Sigmoid colon (tissue), 7 donors: Measurements from ENCODE around the gene CLN3. TPM values are rescaled to one million over a fixed set of nuclear protein-coding genes. Genes with fewer than 3 reads are reported as not detected.
"Not testable (repeated sequence)": the region's sequence is repeated elsewhere in the genome, so short reads cannot be mapped to it uniquely, and the experiment has no call there.

Experiments used
- DNase-seq: peaks from one replicate; pipeline ENCODE4 v3.0.0-alpha.2; 2019
- H3K27ac ChIP-seq, 4 donors: fragments of 200-600 bp; sonication (generic); one replicate each; pipeline ENCODE4 v1.5.1; 2016 to 2019; ENCODE audit warnings: mild to moderate bottlenecking in 1 of 4
- H3K27me3 ChIP-seq, 3 donors: fragments of 200-600 bp; sonication (generic); one replicate each; pipeline ENCODE4 v1.5.1; 2019; ENCODE audit warnings: mild to moderate bottlenecking in 1 of 3
- H3K36me3 ChIP-seq, 4 donors: fragments of 200-600 bp; sonication (generic); one replicate each; pipeline ENCODE4 v1.5.1; 2016 to 2019
- H3K4me1 ChIP-seq, 4 donors: fragments of 200-600 bp; sonication (generic); one replicate each; pipeline ENCODE4 v1.5.1; 2017 to 2019
- H3K4me3 ChIP-seq, 4 donors: fragments of 200-600 bp; sonication (generic); one replicate each; pipeline ENCODE4 v1.5.1; 2017 to 2019; ENCODE audit warnings: mild to moderate bottlenecking in 2 of 4, moderate library complexity in 1 of 4
- H3K9me3 ChIP-seq, 4 donors: fragments of 200-600 bp in 3 of 4; sonication (generic) in 3 of 4; one replicate each; pipeline versions ENCODE4 v1.5.1 to v1.6.1; 2013 to 2019
- CTCF ChIP-seq, 4 experiments: fragments of 450-650 bp in 3 of 4; fragments of 200-600 bp in 1 of 4; IDR thresholded peaks; one replicate each; pipeline ENCODE4 v1.5.1; 2016 to 2019; ENCODE audit warnings: antibody characterized with exemption in 4 of 4, mild to moderate bottlenecking in 3 of 4, moderate library complexity in 2 of 4
- EP300 ChIP-seq, 4 donors: sonication (generic); formaldehyde crosslinking; IDR thresholded peaks; one replicate each; pipeline ENCODE4 v1.6.1; 2017; ENCODE audit warnings: antibody characterized with exemption in 4 of 4
- POLR2A ChIP-seq, 2 donors: fragments of 450-650 bp; IDR thresholded peaks; one replicate each; pipeline ENCODE4 v1.6.1; 2016; ENCODE audit warnings: antibody characterized with exemption in 2 of 2, mild to moderate bottlenecking in 2 of 2, moderate library complexity in 2 of 2
- POLR2AphosphoS5 ChIP-seq, 4 donors: sonication (generic); formaldehyde crosslinking; IDR thresholded peaks; one replicate each; pipeline ENCODE4 v1.6.1; 2017; ENCODE audit warnings: antibody characterized with exemption in 4 of 4
- WGBS, 2 donors: extraction: QIAGEN DNeasy Blood & Tissue Kit; methylation state at CpG; one replicate each; pipeline ENCODE4 v1.1.7; 2013; 5-methylcytosine and 5-hydroxymethylcytosine counted together
- intact Hi-C: fragments of 100-400 bp; cut with DNase I; formaldehyde crosslinking; loops from one replicate; pipeline ENCODE4 v1.15.1; 2023
- polyA plus RNA-seq, 3 donors: library from polyadenylated mRNA; stranded (reverse); fragments of 200-250 nt; gene quantifications; one replicate each; pipeline ENCODE4 v1.2.3, GENCODE V29; 2013
- total RNA-seq, 4 donors: library from RNA; depleted of rRNA; stranded (reverse); fragments of >200 nt; gene quantifications; one replicate each; pipeline ENCODE4 v1.1.0, GENCODE V29; 2016
- donor health status: healthy with polysubstance abuse.
- donor health status: Bipolar disorder and iron deficiency.
- donor health status: healthy.

Gene CLN3
- total and polyA plus RNA-seq, 7 donors = 16.8 to 123 (median 23.0) TPM

DNA sequence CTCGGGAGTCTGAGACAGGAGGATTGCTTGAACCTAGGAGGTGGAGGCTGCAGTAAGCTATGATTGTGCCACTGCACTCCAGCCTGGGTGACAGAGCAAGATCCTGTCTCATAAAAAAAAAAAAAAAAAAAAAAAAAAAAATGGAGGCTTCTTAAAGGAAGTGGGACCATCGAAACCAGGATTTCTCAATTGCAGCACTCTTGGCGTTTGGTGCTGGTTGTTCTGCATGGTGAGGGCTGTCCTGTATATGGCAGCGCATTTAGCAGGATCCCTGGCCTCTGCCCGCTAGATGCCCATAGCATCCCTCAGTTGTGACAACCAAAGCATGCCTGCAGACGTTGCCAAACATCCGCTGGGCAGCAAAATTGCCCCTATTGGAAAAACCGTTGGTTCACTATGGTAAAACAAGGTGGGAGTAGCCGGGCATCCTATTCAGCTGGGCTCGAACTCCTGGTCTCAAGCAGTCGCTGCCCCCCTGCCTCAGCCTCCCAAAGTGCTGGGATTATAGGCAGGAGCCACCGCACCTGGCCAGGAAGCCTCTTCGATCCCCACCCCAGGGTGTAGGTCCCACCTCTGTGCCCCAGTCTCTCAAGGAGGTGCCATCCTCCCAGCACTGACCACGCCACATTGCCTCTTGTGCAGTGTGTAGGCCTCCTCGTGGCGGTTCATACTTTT lies 13.2 kb downstream of the CLN3 start:
- H3K9me3 ChIP-seq = no peaks in the 10 kb centered on the region
- no peaks in the 10 kb centered on the region for H3K4me1 ChIP-seq
- H3K27me3 ChIP-seq = no peaks in the 10 kb centered on the region
- 93 to 94% methylated on average over 16 of the region's 16 CpGs for WGBS, 2 donors
- H3K27ac ChIP-seq = no peak overlapping the region
- intact Hi-C loops = no loop called here
- no peak overlapping the region for H3K4me3 ChIP-seq
- TF ChIP-seq POLR2A (IDR thresholded peaks at IDR 0.05) (no peak), POLR2AphosphoS5 (IDR thresholded peaks at IDR 0.05) (no peak), CTCF (IDR thresholded peaks at IDR 0.05) (no peak), EP300 (IDR thresholded peaks at IDR 0.05) (no peak)
- peaks cover 26 to 99% (median 50%) of the 10 kb centered on the region in 4 donors for H3K36me3 ChIP-seq
- no peak for DNase-seq

DNA sequence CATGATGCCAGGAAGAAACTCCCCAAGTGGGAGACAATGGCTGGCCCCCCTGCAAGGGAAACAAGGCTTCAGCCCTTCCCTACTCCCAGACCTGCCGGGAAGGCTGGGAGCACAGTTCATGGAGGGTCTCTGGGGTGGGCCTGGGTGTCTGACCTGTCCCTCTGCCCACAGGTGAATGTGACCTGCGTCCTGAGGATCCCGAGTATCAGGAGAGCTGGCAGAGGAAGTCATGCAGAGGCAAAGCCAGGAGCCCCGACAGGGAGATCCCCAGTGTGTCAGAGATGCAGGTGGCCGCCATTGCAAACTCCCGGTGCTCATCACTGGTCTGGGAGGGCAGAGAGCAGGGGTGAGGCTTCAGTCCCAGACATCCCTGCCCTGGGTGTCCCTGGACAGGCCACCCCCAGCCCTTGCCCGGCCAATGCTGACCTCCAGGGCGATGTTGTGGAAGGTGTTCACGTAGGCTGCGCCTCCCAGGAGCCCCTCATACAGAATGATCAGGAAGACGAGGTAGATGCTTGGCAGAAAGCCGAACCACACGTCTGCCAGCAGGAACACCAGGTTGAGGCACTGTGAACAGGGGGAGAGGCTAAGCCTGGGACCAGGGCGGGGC lies 14.5 kb downstream of the CLN3 start:
- TF ChIP-seq EP300 (IDR thresholded peaks at IDR 0.05) = no peak
- no peak for TF ChIP-seq CTCF (IDR thresholded peaks at IDR 0.05)
- TF ChIP-seq POLR2AphosphoS5 (IDR thresholded peaks at IDR 0.05) = no peak
- TF ChIP-seq POLR2A (IDR thresholded peaks at IDR 0.05) = no peak
- 89 to 94% methylated on average over 14 of the region's 14 CpGs for WGBS, 2 donors
- no peaks in the 10 kb centered on the region for H3K27me3 ChIP-seq
- H3K4me3 ChIP-seq = no peak overlapping the region
- H3K36me3 ChIP-seq = peaks cover 24 to 88% (median 47%) of the 10 kb centered on the region in 4 donors
- H3K4me1 ChIP-seq = no peaks in the 10 kb centered on the region
- intact Hi-C loops = no loop called here
- no peaks in the 10 kb centered on the region for H3K9me3 ChIP-seq
- no peak overlapping the region for H3K27ac ChIP-seq
- peak; percentile 44 for DNase-seq

- H3K27ac ChIP-seq = no peak overlapping the region
- 91 to 92% methylated on average over 2 of the region's 2 CpGs for WGBS, 2 donors
- H3K36me3 ChIP-seq = peaks cover 18 to 70% (median 33%) of the 10 kb centered on the region in 4 donors
- TF ChIP-seq CTCF (IDR thresholded peaks at IDR 0.05) = no peak
- no peak for TF ChIP-seq EP300 (IDR thresholded peaks at IDR 0.05)
- no peak for TF ChIP-seq POLR2AphosphoS5 (IDR thresholded peaks at IDR 0.05)
- TF ChIP-seq POLR2A (IDR thresholded peaks at IDR 0.05) = no peak
- H3K9me3 ChIP-seq = no peaks in the 10 kb centered on the region
- H3K27me3 ChIP-seq = no peaks in the 10 kb centered on the region
- peak; percentile 5 for DNase-seq
- no peak overlapping the region for H3K4me3 ChIP-seq
- H3K4me1 ChIP-seq = no peaks in the 10 kb centered on the region
- intact Hi-C loops = no loop called here
Measured at GRCh38 chr16:28475221-28475620, 16.7 kb downstream of the CLN3 start.

DNA sequence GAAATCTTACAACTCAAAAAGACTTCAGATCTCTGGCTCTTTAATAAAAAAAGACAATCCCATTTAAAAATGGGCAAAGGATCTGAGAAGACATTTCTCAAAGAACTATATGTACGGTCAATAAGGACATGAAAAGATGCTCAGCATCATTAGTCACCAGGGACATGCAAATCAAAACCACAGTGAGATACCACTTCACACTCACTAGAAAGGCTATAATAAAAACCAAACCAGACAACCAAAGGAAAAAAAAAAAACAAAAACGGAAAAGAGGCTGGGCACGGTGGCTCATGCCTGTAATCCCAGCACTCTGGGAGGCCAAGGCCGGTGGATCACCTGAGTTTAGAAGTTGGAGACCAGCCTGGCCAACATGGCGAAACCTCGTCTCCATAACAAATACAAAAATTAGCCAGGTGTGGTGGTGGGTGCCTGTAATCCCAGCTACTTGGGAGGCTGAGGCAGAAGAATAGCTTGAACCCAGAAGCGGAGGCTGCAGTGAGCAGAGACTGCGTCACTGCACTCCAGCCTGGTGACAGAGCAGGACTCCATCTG lies 18.1 kb downstream of the CLN3 start:
- TF ChIP-seq CTCF (IDR thresholded peaks at IDR 0.05) (no peak), EP300 (IDR thresholded peaks at IDR 0.05) (no peak), POLR2A (IDR thresholded peaks at IDR 0.05) (no peak), POLR2AphosphoS5 (IDR thresholded peaks at IDR 0.05) (no peak)
- Histone ChIP-seq H3K4me3 (no peak overlapping the region), H3K4me1 (no peaks in the 10 kb centered on the region), H3K9me3 (no peaks in the 10 kb centered on the region), H3K27me3 (no peaks in the 10 kb centered on the region), H3K36me3 (peaks cover 18 to 55% (median 26%) of the 10 kb centered on the region in 4 donors), H3K27ac (no peak overlapping the region)
- DNase-seq = peak; percentile 13
- 82 to 89% methylated on average over 8 of the region's 8 CpGs for WGBS, 2 donors
- intact Hi-C loops = no loop called here

- DNase-seq, H3K4me1 ChIP-seq, H3K27ac ChIP-seq, H3K9me3 ChIP-seq, H3K27me3 ChIP-seq, intact Hi-C loops, H3K4me3 ChIP-seq, H3K36me3 ChIP-seq: not testable (repeated sequence)
- no CpG with 5 or more reads among the region's 6 CpGs for WGBS, 2 donors
Measured at GRCh38 chr16:28447081-28447480, 44.8 kb downstream of the CLN3 start.

- H3K4me1 ChIP-seq, H3K27me3 ChIP-seq, intact Hi-C loops, H3K4me3 ChIP-seq, H3K36me3 ChIP-seq, DNase-seq, H3K27ac ChIP-seq, H3K9me3 ChIP-seq: not testable (repeated sequence)
- no CpG with 5 or more reads among the region's 4 CpGs for WGBS, 2 donors
Measured at GRCh38 chr16:28446388-28446787, 45.5 kb downstream of the CLN3 start.

- H3K27ac ChIP-seq, H3K4me3 ChIP-seq, H3K4me1 ChIP-seq, H3K36me3 ChIP-seq, H3K27me3 ChIP-seq, H3K9me3 ChIP-seq, intact Hi-C loops: not testable (repeated sequence)
- DNase-seq = peak; percentile 33
- WGBS, 2 donors = 84 to 85% methylated on average over 3 of the region's 6 CpGs
Measured at GRCh38 chr16:28443943-28444342, 47.9 kb downstream of the CLN3 start.

DNA sequence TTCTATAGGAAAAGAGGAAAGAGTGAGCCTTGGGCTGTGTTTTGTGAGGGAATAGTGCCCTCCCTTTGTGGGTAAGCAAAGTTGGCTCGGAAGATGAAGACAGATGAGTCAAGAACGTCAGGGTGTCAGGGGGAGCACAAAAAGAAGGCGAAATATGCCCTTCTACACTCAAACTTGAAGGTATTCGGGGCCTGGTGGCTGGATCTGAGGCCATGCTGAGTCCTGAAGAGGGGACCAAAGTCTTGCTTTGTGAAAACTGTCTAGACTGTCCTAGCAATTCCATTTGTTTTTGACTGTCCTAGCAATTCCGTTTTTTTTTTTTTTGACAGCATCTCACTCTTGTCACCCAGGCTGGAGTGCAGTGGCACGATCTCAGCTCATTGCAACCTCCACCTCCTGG lies 53.0 kb downstream of the CLN3 start:
- intact Hi-C loops, H3K36me3 ChIP-seq, DNase-seq, H3K9me3 ChIP-seq, H3K27me3 ChIP-seq, H3K27ac ChIP-seq, H3K4me1 ChIP-seq, H3K4me3 ChIP-seq: not testable (repeated sequence)
- 80 to 87% methylated on average over 3 of the region's 6 CpGs for WGBS, 2 donors
